Thoracic aorta (tissue), 2 donors: ENCODE data around the gene WDR37. TPM values are rescaled to one million over a fixed set of nuclear protein-coding genes. Genes with fewer than 3 reads are reported as not detected.

Source experiments
- ATAC-seq: fragments of 150-250 bp; one replicate; pipeline ENCODE4 v1.8.0; 2017; ENCODE audit warnings: low read depth; ENCODE audit not compliant: insufficient number of reproducible peaks, low FRiP score
- DNase-seq: peaks from one replicate; pipeline ENCODE4 v3.0.0-alpha.2; 2020; ENCODE audit warnings: low spot score
- H3K27ac ChIP-seq, 2 donors: fragments of 200-600 bp; sonication (generic); 1 replicate in 1 of 2; 2 replicates in 1 of 2; pipeline ENCODE4 v1.5.1; 2016; ENCODE audit warnings: mild to moderate bottlenecking in 2 of 2, moderate library complexity in 2 of 2
- H3K27me3 ChIP-seq: fragments of 200-600 bp; sonication (generic); replicated peaks from 2 replicates; pipeline ENCODE4 v1.6.0; 2016; ENCODE audit warnings: mild to moderate bottlenecking; ENCODE audit not compliant: insufficient read depth
- H3K36me3 ChIP-seq: fragments of 200-600 bp; sonication (generic); one replicate; pipeline ENCODE4 v1.5.1; 2016
- H3K4me1 ChIP-seq, 2 donors: fragments of 200-600 bp; sonication (generic); 1 replicate in 1 of 2; 2 replicates in 1 of 2; pipeline versions ENCODE4 v1.5.1 to v1.6.0; 2016; ENCODE audit warnings: low read depth in 2 of 2, mild to moderate bottlenecking in 1 of 2; ENCODE audit not compliant: control insufficient read depth in 1 of 2
- H3K4me3 ChIP-seq: fragments of 200-600 bp; sonication (generic); 2 replicates; pipeline ENCODE4 v1.5.1; 2016; ENCODE audit warnings: mild to moderate bottlenecking
- H3K9me3 ChIP-seq: fragments of 200-600 bp; sonication (generic); 2 replicates; pipeline ENCODE4 v1.5.1; 2016
- total RNA-seq, 2 donors: library from RNA; depleted of rRNA; stranded (reverse); fragments of >200 nt; gene quantifications; one replicate each; pipeline versions ENCODE4 v1.1.0 to v1.2.3, GENCODE V29; 2016
- TF ChIP-seq, protein P1 (sequence below): fragments of 200-600 bp; sonication (generic); IDR thresholded peaks from one replicate; pipeline ENCODE4 v1.5.1; 2019; ENCODE audit warnings: antibody characterized with exemption

WDR37 gene
- total RNA-seq, 2 donors from 2014 or later: 18.3 to 24.6 TPM

DNA sequence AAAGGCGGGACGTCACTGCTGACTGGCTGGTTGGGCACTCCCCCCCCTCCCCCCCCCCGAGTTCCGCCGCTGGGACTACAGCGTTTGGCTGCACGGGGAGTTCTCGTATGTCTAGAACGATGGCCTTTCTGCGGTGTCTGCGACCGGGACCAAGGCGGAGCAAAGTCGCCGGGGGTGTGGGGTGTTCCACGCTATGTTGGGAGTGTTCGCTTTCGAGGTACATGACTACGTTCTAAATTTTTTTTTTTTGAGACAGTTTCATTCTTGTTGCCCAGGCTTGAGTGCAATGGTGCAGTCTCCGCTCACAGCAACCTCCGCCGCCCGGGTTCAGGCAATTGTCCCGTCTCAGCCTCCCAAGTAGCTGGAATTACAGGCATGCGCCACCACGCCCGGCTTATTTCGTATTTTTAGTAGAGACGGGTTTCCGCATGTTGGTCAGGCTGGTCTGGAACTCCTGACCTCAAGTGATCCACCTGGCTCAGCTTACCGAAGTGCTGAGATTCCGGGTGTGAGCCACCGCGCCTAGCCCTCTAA lies 6.7 kb upstream of the WDR37 start:
- Histone ChIP-seq H3K36me3 (no peaks in the 10 kb centered on the region), H3K27ac (peak overlapping the region; percentile 99 to 100), H3K4me1 (peaks cover 15 to 56% of the 10 kb centered on the region in 2 donors), H3K27me3 (no peaks in the 10 kb centered on the region), H3K9me3 (no peaks in the 10 kb centered on the region), H3K4me3 (peak overlapping the region; percentile 93)
- DNase-seq: no peak
- ATAC-seq: no peak
- TF ChIP-seq, protein P1, sequence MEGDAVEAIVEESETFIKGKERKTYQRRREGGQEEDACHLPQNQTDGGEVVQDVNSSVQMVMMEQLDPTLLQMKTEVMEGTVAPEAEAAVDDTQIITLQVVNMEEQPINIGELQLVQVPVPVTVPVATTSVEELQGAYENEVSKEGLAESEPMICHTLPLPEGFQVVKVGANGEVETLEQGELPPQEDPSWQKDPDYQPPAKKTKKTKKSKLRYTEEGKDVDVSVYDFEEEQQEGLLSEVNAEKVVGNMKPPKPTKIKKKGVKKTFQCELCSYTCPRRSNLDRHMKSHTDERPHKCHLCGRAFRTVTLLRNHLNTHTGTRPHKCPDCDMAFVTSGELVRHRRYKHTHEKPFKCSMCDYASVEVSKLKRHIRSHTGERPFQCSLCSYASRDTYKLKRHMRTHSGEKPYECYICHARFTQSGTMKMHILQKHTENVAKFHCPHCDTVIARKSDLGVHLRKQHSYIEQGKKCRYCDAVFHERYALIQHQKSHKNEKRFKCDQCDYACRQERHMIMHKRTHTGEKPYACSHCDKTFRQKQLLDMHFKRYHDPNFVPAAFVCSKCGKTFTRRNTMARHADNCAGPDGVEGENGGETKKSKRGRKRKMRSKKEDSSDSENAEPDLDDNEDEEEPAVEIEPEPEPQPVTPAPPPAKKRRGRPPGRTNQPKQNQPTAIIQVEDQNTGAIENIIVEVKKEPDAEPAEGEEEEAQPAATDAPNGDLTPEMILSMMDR: no peak

GRCh38 chr10:1050145-1050544 lies 6.0 kb upstream of the WDR37 start:
- no peak for DNase-seq
- Histone ChIP-seq H3K27me3 (no peaks in the 10 kb centered on the region), H3K4me3 (peak overlapping the region; percentile 93), H3K9me3 (no peaks in the 10 kb centered on the region), H3K36me3 (no peaks in the 10 kb centered on the region), H3K4me1 (peaks cover 20 to 56% of the 10 kb centered on the region in 2 donors), H3K27ac (peak overlapping the region; percentile 99 to 100)
- ATAC-seq: no peak
- TF ChIP-seq, protein P1: no peak

DNA sequence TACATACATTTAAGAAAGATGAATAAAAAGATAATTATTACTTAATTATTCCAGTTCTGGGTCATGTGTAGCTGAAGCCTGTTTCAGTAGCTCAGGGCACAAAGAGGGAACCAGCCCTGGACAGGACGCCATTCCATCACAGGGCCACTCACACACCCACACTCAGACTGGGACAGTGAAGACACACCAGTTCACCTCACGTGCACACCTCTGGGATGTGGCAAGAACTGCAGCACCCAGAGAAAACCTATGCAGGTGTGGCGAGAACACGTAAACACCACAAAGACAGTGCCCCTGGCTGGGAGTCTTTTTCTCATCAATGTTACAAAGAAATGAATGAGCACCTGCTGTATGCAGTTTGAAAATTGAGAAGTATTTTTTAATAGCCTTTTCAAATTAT lies 5.6 kb upstream of the WDR37 start:
- ATAC-seq: no peak
- H3K4me3 ChIP-seq: no peak overlapping the region
- peaks cover 23 to 56% of the 10 kb centered on the region in 2 donors for H3K4me1 ChIP-seq
- TF ChIP-seq, protein P1: no peak
- H3K9me3 ChIP-seq: no peaks in the 10 kb centered on the region
- no peak for DNase-seq
- H3K36me3 ChIP-seq: no peaks in the 10 kb centered on the region
- no peaks in the 10 kb centered on the region for H3K27me3 ChIP-seq
- H3K27ac ChIP-seq: peak overlapping the region; percentile 99 to 100

DNA sequence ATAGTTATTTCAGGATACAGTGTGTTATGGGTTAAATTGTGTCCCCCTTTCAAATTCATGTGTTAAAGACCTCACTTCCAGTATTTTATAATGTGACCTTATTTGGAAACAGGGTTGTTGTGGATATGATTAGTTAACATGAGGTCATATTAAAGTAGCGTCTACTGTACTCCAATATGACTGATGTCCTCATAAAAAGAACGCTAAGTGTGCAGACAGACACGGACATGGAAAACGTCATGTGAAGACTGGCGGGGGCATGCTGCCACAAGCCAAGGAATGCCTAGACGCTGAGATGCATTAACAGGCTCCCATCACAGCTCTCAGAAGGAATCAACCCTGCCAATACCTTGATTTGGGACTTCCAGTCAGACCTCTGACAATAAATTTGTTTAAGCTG lies 1.5 kb upstream of the WDR37 start:
- Histone ChIP-seq H3K27ac (peak overlapping the region in 1 of 2 donors; percentile 98), H3K36me3 (no peaks in the 10 kb centered on the region), H3K9me3 (no peaks in the 10 kb centered on the region), H3K4me1 (peaks cover 24 to 54% of the 10 kb centered on the region in 2 donors), H3K27me3 (no peaks in the 10 kb centered on the region), H3K4me3 (peak overlapping the region; percentile 92)
- ATAC-seq (no peak), DNase-seq (no peak)
- TF ChIP-seq, protein P1: no peak

GRCh38 chr10:1057106-1057657 lies 997 bp downstream of the WDR37 start:
- DNase-seq (no peak), ATAC-seq (no peak)
- peak overlapping the region; percentile 92 for H3K4me3 ChIP-seq
- peaks cover 14 to 40% of the 10 kb centered on the region in 2 donors for H3K4me1 ChIP-seq
- no peaks in the 10 kb centered on the region for H3K36me3 ChIP-seq
- H3K27ac ChIP-seq: peak overlapping the region; percentile 98 to 99
- H3K9me3 ChIP-seq: no peaks in the 10 kb centered on the region
- TF ChIP-seq, protein P1: no peak
- H3K27me3 ChIP-seq: no peaks in the 10 kb centered on the region
